Neural progenitor cell (in vitro differentiated cells): ENCODE measurements around the gene KIRREL3.

Experiments
- CTCF ChIP-seq: fragments of 200-600 bp; sonication (generic); IDR thresholded peaks from 2 replicates; pipeline ENCODE4 v1.5.1; 2017; ENCODE audit warnings: antibody characterized with exemption, mild to moderate bottlenecking
- EZH2 ChIP-seq: fragments of 200-600 bp; sonication (generic); IDR thresholded peaks from 2 replicates; pipeline ENCODE4 v1.6.1; 2017; ENCODE audit warnings: antibody characterized with exemption, mild to moderate bottlenecking, moderate library complexity

GRCh38 chr11:126815111-126815510 lies 185.5 kb downstream of the KIRREL3 start:
- TF ChIP-seq CTCF (no peak), EZH2 (no peak)
